HG02588 (cell line): Measurements from ENCODE around the gene CDK6.
"Not testable (repeated sequence)": the region's sequence is repeated elsewhere in the genome, so short reads cannot be mapped to it uniquely, and the experiment has no call there.

Source experiments
- ATAC-seq: cut with Tn5 transposase; IDR thresholded peaks from one replicate; pipeline ENCODE4 v1.9.1; 2021; ENCODE audit warnings: mild to moderate bottlenecking, moderate library complexity; ENCODE audit not compliant: unreplicated experiment

Gene CDK6

DNA sequence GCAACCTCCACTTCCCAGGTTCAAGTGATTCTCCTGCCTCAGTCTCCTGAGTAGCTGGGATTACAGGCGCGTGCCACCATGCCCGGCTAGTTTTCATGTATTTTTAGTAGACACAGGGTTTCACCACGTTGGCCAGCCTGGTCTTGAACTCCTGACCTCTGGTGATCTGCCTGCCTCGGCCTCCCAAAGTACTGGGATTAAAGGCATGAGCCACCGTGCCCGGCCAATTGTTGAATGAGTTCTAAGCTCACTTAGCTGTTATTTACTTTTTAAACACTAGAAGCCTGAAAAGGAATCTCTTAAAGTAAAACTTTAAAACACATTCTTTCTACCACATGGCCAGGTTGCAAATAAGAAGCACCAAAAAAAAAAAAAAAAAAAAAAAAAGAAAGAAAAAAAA is 231.9 kb downstream of the CDK6 start:
- ATAC-seq, result not testable (repeated sequence)

DNA sequence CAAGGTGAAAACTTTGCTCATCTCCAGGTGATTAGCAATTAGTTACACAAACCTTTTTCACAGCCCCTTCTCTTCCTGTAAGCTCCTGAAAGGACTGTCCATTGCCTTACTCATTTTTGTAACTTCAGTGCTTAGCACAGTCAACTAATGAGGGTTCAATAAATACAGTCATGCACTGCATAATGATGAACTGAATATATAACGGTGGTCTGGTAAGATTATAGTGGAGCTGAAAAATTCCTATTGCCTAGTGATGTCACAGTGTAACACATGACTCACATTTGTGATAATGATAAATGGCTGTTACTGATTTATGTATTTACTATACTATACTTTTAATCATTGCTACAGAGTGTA is 233.3 kb downstream of the CDK6 start:
- ATAC-seq, result no peak

DNA sequence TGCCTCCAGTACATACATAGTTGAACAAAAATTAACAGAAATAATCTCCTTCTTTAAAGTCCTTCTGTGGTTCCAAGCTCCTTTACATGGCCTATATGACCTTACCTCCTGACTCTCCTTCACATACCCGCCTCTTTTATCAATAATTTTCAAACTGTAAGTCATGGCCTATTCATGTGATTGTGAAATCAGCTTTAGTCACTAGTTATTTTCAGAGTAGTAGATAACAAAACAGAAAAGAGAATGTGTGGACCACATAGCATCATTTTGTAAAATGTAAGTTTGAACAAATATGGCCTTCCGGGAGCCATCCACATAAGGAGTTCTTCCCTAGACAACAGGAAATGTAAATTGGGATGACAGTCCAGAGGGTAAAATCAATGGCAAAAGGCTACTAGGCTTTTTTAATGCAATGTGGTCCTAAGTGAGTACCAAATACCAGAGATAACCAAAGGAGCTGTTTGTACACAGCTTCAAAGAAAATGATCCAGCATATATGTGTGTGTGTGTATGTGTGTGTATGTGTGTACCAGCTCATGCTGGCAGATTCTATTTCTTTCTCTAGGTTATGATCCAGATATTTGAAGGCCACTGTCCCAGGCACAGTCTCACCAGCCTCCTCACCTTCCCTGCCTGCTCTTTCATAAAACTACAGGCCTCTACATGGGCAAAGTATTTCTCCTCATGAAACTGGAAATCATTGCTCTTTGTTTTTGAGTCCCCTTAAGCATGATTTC is 233.9 kb downstream of the CDK6 start:
- no peak for ATAC-seq

DNA sequence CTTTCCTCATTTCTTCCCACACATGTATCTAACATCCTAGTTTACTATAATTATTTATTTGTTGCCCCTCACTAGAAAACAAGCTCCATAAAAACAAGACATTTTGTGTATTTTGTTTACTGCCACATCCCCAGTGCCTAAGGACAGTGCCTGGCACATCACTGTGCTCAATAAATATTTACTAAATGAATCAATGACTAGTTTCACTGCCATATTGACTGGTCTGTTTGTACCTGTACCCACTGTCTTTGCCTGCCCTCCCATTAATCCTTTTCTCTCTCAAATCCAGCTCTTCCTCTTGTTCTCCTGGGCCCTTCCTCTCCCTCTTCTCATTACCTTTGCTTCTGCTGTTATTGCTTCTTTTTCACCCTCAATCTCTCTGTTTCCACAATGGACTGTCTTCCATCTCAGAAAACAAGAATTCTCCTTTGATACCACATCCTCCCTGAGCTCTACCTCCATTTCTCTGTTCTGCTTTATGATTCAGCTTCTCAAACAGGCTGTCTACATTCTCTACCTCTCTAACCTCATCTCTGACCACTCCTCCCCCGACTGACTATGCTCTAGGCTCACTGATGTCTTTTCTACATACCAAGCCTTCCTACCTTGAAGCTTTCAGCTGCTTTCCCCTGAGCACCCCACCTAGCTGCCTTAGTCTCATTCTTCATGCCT is 237.9 kb downstream of the CDK6 start:
- ATAC-seq, result peak; percentile 64

DNA sequence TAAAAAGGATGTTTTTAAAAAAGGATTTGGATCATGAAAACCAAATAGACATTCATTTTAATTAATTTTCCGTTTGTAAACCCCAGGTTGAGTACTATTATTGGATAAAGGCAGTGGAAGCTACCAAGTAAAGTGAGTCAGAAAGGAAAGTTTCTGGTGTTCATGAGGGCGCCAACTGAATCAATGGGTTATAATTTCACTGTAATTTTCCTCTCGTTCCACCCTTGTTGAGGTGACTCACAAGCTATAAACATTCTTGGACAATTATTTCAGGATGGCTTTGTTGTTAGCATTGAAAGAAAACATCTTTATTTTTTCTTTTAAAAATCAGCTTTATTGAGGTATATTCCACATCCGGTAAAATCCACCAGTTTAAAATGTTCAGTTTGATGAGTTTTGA is 241.1 kb downstream of the CDK6 start:
- no peak for ATAC-seq

DNA sequence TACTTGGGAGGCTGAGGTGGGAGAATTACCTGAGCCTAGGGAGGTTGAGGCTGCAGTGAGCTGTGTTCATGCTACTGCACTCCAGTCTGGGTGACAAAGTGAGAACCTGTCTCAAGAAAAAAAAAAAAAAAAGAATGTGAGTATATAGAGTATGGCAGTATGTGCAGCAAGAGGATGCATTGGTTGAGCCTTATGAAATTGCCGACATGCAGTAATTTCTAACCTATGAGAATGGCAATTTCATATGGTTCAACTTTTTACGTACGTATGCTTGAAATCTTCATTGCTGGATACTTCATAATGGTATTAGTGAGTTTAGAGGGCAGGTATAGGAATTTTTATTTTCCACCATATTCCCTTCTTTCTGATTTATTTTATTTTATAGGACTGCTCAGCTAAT is 241.6 kb downstream of the CDK6 start:
- no peak for ATAC-seq

DNA sequence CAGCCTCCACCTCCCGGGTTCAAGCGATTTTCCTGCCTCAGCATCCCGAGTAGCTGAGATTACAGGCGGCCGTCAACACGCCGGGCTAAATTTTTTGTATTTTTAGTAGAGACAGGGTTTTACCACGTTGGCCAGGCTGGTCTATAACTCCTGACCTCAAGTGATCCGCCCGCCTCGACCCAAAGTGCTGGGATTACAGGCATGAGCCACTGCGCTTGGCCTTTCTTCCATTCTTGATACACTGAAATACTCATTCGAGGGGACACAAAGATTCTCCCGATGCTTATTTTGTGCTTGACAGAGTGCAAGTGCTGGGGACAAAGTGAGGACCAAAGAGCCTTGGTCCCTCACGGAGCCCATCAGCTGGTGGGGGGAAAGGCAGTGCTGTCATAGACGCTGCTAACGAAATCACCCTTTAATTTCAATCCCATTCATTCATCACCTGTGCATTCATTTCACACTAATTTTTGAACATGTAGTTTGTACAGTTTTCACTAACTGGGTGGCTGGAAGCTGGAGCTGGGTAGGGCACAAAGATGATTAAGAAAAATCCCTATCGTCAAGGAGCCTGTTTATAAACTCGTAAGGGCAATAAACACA is 245.6 kb downstream of the CDK6 start:
- no peak for ATAC-seq

DNA sequence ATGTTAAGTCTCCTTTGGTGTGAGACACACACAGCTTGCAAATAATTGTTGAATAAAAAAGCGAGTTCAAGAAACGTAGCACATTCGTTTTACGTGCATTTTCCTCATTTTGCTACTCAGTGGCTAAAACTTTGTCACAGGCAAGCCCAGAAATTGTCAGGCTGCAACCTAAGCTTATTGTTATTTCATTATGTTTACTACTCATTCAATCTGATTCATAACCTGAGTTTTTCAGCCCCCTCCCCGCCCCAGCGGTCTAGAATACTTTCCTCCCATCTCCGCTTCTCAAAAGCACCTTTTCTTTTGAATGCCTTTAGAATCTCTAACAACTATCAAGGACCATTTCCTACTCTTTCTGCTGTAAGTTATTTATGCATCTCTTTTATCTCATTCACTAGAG is 247.3 kb downstream of the CDK6 start:
- ATAC-seq, result no peak

DNA sequence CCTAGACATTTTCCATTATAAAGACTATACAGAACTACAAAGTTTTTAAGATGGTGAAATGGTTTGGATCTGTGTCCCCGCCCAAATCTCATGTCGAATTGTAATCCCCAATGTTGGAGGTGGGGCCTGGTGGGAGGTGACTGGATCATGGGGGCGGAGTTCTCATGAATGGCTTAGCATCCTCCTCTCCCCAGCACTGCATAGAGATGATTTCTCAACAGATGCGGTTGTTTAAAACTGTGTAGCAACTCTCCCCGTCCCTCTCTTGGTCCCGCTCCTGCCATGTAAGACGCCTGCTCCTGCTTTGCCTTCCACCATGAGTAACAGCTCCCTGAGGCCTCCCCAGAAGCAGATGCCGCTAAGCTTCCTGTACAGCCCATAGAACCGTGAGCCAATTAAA is 247.8 kb downstream of the CDK6 start:
- ATAC-seq, result no peak

DNA sequence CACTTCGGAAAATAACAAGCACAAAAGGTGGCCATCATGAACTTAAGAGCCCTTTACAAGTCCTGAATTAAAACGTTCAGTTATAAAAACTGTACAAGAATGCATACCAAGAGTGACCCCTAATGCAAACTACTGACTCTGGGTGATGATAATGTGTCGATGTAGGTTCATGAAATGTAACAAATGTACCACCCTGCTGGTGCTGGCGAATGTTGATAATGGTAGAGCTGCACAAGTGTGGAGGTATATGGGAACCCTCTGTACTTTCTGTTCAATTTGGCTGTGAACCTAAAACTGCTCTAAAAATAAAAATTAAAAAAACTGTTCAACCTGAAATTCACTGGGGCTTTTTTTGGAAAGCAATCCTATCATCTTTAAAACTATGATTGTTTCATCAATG is 249.5 kb downstream of the CDK6 start:
- ATAC-seq, result no peak

DNA sequence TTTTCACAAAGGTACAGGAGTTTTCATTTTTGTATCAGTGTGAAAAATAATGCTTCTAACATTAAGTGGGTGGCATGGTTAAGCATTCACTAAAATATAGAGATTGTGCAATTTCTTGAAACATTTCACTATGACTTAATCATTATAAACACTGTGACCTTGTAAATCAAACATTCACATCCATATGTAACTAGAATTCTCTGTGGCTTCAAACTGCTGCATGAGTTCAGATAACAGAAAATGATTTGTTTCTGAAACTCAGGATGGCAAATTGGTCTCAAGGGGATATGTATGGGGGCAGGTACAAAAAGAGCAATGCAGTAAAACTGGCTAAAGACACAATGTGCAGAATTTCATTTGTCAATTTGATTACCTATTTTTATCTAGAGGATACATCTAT is 250.0 kb downstream of the CDK6 start:
- no peak for ATAC-seq

DNA sequence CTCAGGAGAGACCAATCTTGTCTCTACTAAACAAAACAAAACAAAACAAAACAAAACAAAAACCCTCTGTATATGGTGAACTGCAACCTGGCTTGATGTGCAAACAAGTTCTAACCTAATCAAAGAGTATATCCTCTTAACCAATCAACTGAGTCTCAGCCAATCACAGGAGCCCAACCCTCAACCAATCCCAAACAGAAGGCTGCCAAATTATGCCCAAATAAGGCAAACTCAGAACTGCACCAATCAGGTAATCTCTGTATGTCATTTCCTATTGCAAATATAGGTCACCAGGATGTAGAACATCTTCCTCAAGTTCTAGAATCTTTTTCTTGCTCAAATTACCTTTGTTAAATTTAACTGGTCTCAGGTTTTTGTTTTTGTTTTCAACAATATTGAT is 251.4 kb downstream of the CDK6 start:
- ATAC-seq, result no peak

DNA sequence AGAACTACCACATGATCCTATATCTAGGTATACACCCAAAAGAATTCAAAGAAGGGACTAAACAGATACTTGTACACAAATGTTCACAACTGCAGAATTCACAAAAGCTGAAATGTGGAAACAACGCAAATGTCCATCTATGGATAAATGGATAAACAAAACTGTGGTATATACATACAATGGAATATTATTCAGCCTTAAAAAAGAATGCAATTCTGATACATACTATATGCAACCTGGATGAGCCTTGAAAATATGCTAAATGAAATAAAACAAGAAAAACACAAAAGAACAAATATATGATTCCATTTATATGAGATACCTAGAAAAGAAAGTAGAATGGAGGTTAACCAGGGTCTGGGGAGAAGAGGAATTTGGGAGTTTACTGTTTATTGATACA is 253.4 kb downstream of the CDK6 start:
- no peak for ATAC-seq

DNA sequence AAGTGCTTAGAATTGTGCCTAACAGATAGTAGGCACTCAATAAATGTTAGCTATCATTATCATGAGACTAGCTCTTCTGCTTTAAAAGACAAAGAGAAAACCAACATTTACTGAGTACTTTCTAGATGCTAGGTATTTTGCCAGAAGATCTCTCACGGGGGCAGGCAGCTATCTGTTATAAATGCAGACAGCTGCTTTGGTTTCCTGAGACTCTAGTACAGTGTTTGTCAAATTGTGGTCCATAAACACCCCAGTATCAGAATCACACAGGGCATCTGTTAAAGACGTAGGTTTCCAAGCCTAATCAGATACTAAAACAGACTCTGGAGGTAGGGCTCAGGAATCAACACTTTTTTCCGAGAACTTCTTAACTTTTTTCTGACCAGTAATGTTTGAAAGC is 260.1 kb downstream of the CDK6 start:
- ATAC-seq, result no peak

DNA sequence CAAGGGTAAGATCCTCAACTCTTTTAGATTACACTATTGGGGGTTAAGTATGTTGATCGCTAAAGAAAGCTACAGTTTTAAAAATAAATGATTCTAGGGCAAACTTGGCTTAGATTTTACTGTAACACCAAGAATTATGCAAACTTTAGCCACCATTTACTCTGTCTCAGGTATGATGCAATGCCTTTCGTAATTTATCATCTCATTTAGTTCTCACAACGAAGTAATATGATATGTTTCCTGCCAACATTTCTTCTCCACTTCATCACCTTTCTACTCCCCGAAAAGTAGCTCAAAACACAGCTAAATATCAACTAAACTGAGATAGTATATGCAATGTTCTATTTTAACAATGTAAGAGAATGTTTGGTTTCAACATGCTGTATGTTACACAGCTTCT is 267.2 kb downstream of the CDK6 start:
- ATAC-seq, result no peak

DNA sequence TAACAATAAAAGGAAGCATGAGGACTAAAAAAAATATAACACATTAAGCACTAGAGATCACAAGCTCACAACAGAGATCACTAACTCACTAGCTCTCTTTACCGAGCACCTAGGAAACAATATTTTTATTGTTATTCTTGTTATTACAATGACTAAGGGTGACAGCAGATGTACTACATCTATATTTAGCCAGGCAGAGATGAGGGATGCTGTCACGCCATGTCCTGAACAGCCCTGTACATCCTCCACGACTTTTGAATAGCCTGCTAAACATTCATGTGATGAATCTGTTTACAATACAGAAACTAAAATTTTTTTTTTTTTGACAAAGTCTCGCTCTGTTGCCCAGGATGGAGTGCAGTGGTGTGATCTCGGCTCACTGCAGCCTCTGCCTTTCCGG is 268.9 kb downstream of the CDK6 start:
- ATAC-seq, result no peak

DNA sequence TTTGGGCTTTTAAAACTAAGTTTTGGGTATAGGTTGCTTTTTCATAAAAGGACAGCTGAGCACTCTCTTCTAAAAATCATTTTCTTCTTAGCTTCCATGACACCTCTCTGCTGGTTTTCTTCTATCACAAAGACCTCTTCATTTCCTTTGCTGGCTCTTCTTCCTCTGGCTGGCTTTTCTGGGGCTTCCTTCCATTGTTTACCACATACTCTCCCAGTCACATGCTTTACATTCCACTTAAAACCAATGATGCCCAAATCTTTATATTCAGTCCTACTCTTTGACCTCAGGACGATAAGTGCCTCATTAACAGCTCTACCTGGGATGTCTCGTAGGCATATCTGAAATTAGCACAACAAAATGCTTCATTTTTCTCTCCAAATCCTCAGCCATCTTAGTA is 273.0 kb downstream of the CDK6 start:
- ATAC-seq, result no peak

DNA sequence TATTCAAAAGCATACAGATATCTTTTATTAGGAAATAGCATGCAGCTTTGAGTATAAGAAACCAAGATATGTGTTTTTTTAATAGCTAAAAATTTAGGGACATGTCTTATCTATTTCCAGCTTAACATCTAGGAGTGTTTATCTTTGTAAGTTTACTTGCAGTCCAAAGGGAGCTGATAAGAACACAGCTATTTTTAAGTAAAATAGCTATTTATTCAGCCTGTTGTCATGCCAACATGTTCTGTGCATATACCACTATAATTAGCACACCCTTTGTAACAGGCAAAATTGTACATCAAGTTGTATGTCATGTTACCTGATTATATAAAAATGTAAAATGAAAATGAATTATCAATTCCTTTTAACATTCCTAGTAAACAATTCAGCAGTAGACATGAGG is 275.8 kb downstream of the CDK6 start:
- ATAC-seq, result no peak

DNA sequence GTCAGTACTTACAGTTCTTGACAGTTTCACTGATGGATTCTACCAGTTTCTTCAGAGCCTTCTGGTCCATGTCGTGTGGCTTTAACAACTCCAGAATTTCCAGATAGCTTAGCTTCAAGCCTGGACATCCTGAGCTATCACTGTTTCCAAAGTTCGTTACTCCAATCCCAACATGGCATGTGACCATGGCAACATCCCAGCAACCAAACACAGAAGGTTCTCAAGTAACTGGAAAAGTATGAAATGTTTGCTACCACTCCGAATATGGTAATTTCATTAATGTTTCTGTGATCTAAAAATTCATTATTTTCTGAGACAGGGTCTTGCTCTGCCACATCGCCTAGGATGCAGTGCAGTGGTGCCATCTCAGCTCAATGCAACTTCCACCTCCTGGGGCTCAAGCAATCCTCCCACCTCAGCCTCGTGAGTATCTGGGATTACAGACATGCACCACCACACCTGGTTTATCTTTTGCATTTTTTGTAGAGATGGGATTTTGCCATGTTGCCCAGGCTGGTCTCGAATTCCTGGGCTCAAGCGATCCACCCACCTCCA is 278.5 kb downstream of the CDK6 start:
- no peak for ATAC-seq

DNA sequence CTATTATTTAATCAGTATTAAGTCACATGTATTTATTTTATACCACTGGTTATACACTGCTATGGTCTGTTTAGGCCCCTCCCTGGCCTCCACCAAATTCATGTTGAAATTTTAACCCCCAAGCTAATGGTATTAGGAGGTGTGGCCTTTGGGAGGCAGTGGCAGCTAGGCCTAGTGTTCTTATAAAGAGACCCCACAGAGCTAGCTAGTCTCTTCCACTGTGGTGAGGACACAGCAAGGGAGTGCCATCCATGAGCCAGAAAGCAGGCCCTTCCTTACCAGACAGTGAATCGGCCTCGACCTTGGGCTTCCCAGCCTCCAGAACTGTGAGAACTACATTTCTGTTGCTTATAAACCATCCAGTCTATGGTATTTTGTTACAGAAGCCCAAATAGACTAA is 279.1 kb downstream of the CDK6 start:
- no peak for ATAC-seq
